Suprapubic skin (tissue), 4 donors: ENCODE results near the gene DCBLD1. TPM values are rescaled to one million over a fixed set of nuclear protein-coding genes. Genes with fewer than 3 reads are reported as not detected.

Source experiments
- DNase-seq, 2 donors: peaks; one replicate each; pipeline ENCODE4 v3.0.0-alpha.2; 2019; ENCODE audit warnings: low spot score in 2 of 2
- H3K27ac ChIP-seq: fragments of 200-600 bp; sonication (generic); one replicate; pipeline ENCODE4 v1.5.1; 2019
- H3K27me3 ChIP-seq: fragments of 200-600 bp; sonication (generic); one replicate; pipeline ENCODE4 v1.5.1; 2019
- H3K36me3 ChIP-seq: fragments of 200-600 bp; sonication (generic); one replicate; pipeline ENCODE4 v1.5.1; 2019
- H3K4me1 ChIP-seq: fragments of 200-600 bp; sonication (generic); one replicate; pipeline ENCODE4 v1.5.1; 2019
- H3K4me3 ChIP-seq: fragments of 200-600 bp; sonication (generic); one replicate; pipeline ENCODE4 v1.5.1; 2019; ENCODE audit warnings: mild to moderate bottlenecking
- H3K9me3 ChIP-seq: fragments of 200-600 bp; sonication (generic); one replicate; pipeline ENCODE4 v1.5.1; 2019
- CTCF ChIP-seq, 2 donors: fragments of 200-600 bp in 1 of 2; fragments of 450-650 bp in 1 of 2; sonication (generic) in 1 of 2; IDR thresholded peaks; one replicate each; pipeline ENCODE4 v1.5.1; 2016 to 2019; ENCODE audit warnings: antibody characterized with exemption in 2 of 2, mild to moderate bottlenecking in 1 of 2, moderate library complexity in 1 of 2
- EP300 ChIP-seq: sonication (generic); formaldehyde crosslinking; IDR thresholded peaks from one replicate; pipeline ENCODE4 v1.6.1; 2017; ENCODE audit warnings: antibody characterized with exemption
- POLR2A ChIP-seq, 2 donors: fragments of 450-650 bp; IDR thresholded peaks; one replicate each; pipeline ENCODE4 v1.6.1; 2017; ENCODE audit warnings: antibody characterized with exemption in 2 of 2, mild to moderate bottlenecking in 2 of 2, moderate library complexity in 2 of 2
- POLR2AphosphoS5 ChIP-seq, 3 donors: sonication (generic); formaldehyde crosslinking; IDR thresholded peaks; one replicate each; pipeline ENCODE4 v1.6.1; 2017; ENCODE audit warnings: antibody characterized with exemption in 3 of 3
- WGBS: methylation state at CpG from one replicate; pipeline ENCODE4 v1.1.5; 2018; 5-methylcytosine and 5-hydroxymethylcytosine counted together
- total RNA-seq, 4 donors: library from RNA; depleted of rRNA; stranded (reverse); fragments of >200 nt; gene quantifications; one replicate each; pipeline ENCODE4 v1.1.0, GENCODE V29; 2016

Gene DCBLD1
- total RNA-seq, 4 donors from 2014 or later = 3.6 to 15.7 (median 4.9) TPM

GRCh38 chr6:117552618-117553017 is 70.1 kb downstream of the DCBLD1 start:
- Histone ChIP-seq H3K4me1 (peaks cover 11% of the 10 kb centered on the region), H3K9me3 (no peaks in the 10 kb centered on the region), H3K36me3 (no peaks in the 10 kb centered on the region), H3K4me3 (no peak overlapping the region), H3K27ac (no peak overlapping the region), H3K27me3 (no peaks in the 10 kb centered on the region)
- TF ChIP-seq EP300 = no peak
- TF ChIP-seq POLR2A (IDR thresholded peaks at IDR 0.05) = no peak
- TF ChIP-seq POLR2AphosphoS5 (IDR thresholded peaks at IDR 0.05) = no peak
- no peak for TF ChIP-seq CTCF (IDR thresholded peaks at IDR 0.05)
- 90% methylated on average over 2 of the region's 2 CpGs for WGBS
- DNase-seq = no peak

- DNase-seq = no peak
- no peaks in the 10 kb centered on the region for H3K27me3 ChIP-seq
- no peak overlapping the region for H3K27ac ChIP-seq
- H3K36me3 ChIP-seq = no peaks in the 10 kb centered on the region
- TF ChIP-seq CTCF (IDR thresholded peaks at IDR 0.05) (no peak), POLR2AphosphoS5 (IDR thresholded peaks at IDR 0.05) (no peak), POLR2A (IDR thresholded peaks at IDR 0.05) (no peak), EP300 (no peak)
- H3K4me3 ChIP-seq = no peak overlapping the region
- H3K9me3 ChIP-seq = no peaks in the 10 kb centered on the region
- H3K4me1 ChIP-seq = peaks cover 7% of the 10 kb centered on the region
- WGBS = 65% methylated on average over 3 of the region's 3 CpGs
Measured at GRCh38 chr6:117553142-117553541, 70.7 kb downstream of the DCBLD1 start.

GRCh38 chr6:117555262-117555849 is 72.9 kb downstream of the DCBLD1 start:
- Histone ChIP-seq H3K27ac (no peak overlapping the region), H3K27me3 (no peaks in the 10 kb centered on the region), H3K36me3 (peaks cover 2% of the 10 kb centered on the region), H3K4me1 (peaks cover 3% of the 10 kb centered on the region), H3K4me3 (no peak overlapping the region), H3K9me3 (no peaks in the 10 kb centered on the region)
- TF ChIP-seq CTCF (IDR thresholded peaks at IDR 0.05) (no peak), EP300 (no peak), POLR2AphosphoS5 (IDR thresholded peaks at IDR 0.05) (no peak), POLR2A (IDR thresholded peaks at IDR 0.05) (no peak)
- no peak for DNase-seq
- WGBS = 34% methylated on average over 3 of the region's 3 CpGs

GRCh38 chr6:117555882-117556498 is 73.5 kb downstream of the DCBLD1 start:
- DNase-seq = no peak
- WGBS = 20% methylated on average over 5 of the region's 5 CpGs
- TF ChIP-seq CTCF (IDR thresholded peaks at IDR 0.05) = peak; percentile 56 to 69
- no peak for TF ChIP-seq EP300
- no peak for TF ChIP-seq POLR2AphosphoS5 (IDR thresholded peaks at IDR 0.05)

GRCh38 chr6:117557951-117558350 is 75.5 kb downstream of the DCBLD1 start:
- H3K4me1 ChIP-seq = peaks cover 3% of the 10 kb centered on the region
- no peaks in the 10 kb centered on the region for H3K27me3 ChIP-seq
- TF ChIP-seq EP300 (no peak), POLR2A (IDR thresholded peaks at IDR 0.05) (no peak), CTCF (IDR thresholded peaks at IDR 0.05) (no peak), POLR2AphosphoS5 (IDR thresholded peaks at IDR 0.05) (no peak)
- H3K36me3 ChIP-seq = peaks cover 18% of the 10 kb centered on the region
- no peak overlapping the region for H3K4me3 ChIP-seq
- DNase-seq = no peak
- H3K27ac ChIP-seq = no peak overlapping the region
- no peaks in the 10 kb centered on the region for H3K9me3 ChIP-seq
- 80% methylated on average over 3 of the region's 3 CpGs for WGBS

More at GRCh38 chr6:117555882-117556498, 73.5 kb downstream of the DCBLD1 start:
- H3K4me1 ChIP-seq = peaks cover 3% of the 10 kb centered on the region
- no peak overlapping the region for H3K27ac ChIP-seq
- no peak overlapping the region for H3K4me3 ChIP-seq
- no peaks in the 10 kb centered on the region for H3K9me3 ChIP-seq
- no peaks in the 10 kb centered on the region for H3K27me3 ChIP-seq
- H3K36me3 ChIP-seq = peaks cover 5% of the 10 kb centered on the region
